HG03097 (cell line): Measurements from ENCODE around the gene SLC12A6.
"Not testable (repeated sequence)": the region's sequence is repeated elsewhere in the genome, so short reads cannot be mapped to it uniquely, and the experiment has no call there.

Experiments used
- ATAC-seq: cut with Tn5 transposase; IDR thresholded peaks from one replicate; pipeline ENCODE4 v1.9.1; 2021; ENCODE audit not compliant: unreplicated experiment, low FRiP score

The SLC12A6 gene

DNA sequence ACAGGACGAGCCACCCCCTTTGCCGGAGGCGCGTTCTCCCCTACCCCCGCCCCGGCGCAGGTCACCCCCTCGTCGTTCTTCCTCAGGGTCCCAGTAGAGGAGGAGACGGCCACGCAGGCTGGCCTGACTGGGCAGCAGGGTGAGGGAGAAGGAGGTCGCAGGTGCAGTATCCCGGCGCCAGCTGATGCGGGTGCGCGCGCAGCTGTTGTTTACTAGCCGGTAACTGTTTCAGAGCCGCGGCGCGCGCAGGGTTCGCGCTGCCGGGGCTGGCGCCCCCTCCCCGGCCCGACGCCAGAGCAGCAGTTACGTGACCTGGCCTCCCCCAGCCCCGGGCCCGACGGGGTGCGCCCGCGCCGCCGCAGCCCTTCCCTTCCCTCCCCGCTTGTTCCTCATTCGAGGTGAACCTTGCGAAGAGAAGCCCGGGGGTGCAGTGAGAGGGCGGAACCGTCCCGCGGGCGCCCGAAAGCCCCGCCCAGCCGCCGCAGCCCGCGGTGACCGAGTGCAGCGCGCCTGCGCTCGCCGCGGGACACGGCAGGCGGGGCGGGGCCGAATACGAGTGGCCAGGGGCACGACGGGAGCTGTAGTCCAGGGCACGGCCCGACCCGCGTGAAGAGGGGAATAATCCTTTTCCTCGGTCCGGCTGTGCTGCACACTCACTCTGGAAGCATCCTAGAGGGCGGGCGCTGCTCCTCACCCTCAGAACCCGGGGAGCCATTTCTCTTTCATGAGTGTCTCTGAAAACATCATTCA, at the start of gene SLC12A6:
TSS of gene SLC12A6 (minus strand) at position 225 of the 750 bp plus-strand sequence. CDS start 1,101 bp downstream, outside the sequence.
- ATAC-seq: peak; percentile 60

DNA sequence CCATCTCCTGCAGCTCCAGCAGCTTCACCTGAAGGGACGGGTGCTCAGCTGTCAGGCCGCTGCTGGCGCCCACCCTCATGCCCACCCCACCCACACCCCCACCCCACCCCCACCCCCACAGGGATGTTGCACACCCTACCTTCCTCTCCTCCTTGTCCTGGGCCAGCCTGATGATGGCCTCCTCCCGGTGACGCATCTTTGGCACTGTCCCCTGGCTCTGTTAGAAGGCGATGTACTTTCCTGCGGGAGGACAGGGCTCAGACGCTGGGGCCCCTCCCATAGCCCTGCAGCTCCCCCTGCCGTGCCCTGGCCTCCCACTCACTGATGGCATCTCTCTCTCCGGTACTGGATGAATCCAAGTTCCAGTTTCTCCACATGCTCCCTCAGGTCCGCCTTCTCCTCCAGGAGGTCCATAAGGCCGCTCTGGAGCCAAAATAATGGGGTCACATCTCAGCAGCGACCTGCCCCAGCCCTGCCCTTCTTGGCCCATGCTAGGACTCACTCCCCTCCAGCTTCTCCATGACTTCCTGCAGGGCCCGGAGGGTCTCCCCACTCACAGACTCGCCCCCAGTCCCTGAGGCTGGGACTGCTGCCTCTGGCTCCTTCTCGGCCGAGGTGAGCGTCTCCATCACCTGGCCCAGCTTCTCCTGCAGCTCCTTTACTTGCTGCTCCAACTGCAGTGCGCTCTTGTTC, 44.4 kb upstream of the SLC12A6 start:
- ATAC-seq: not testable (repeated sequence)

DNA sequence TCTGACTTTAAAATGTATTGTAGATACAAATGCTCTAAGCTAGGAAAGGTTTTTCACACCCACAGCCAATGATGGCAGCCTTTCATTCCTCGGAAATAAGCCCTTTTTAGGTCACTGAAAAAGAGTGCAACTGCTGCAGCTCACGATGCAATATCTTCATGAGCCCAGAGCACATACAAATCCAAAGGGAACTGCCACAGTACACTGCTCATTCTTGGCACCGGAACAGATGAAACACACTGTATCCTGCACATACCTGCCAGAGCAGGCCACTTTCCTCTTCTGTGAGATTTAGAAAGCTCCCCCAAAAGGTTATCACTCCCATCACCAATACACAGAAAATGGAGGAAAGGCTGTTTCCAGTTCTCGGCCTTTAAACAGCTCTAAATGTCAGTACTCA, 42.9 kb upstream of the SLC12A6 start:
- not testable (repeated sequence) for ATAC-seq

GRCh38 chr15:34376856-34377255, 39.3 kb upstream of the SLC12A6 start:
- no peak for ATAC-seq

GRCh38 chr15:34375541-34375940, 38.0 kb upstream of the SLC12A6 start:
- ATAC-seq: not testable (repeated sequence)

DNA sequence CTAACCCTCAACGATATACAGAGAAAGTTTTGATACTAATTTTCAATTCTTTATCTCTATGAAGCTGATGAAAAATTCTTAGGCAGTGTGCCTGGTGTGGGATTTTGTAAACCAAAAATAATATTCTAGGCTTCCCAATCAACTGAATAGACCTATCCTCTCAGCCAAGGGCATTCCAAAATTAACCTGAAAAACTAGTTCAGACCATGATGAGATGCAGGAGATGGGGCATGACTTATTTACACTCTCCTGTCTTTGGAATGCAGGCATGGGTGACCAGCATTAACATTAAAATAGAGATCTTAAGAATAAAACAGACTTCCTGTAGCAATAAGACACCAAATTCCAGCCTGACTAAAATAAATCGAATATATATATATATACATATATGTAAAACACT, 37.2 kb upstream of the SLC12A6 start:
- ATAC-seq: no peak

- ATAC-seq: no peak
These were observed 36.4 kb upstream of the SLC12A6 start for GRCh38 chr15:34373951-34374350.

- no peak for ATAC-seq
These were observed 33.1 kb upstream of the SLC12A6 start for GRCh38 chr15:34370643-34371042.

GRCh38 chr15:34370129-34370528, 32.5 kb upstream of the SLC12A6 start:
- ATAC-seq: no peak

GRCh38 chr15:34367101-34368081, 29.8 kb upstream of the SLC12A6 start, which contains the start of gene LPCAT4:
LPCAT4 (minus strand) TSS chr15:34367196; CDS start chr15:34367100, 96 bp downstream.
- ATAC-seq: peak; percentile 79

GRCh38 chr15:34366271-34367065, 28.9 kb upstream of the SLC12A6 start:
- ATAC-seq: no peak

DNA sequence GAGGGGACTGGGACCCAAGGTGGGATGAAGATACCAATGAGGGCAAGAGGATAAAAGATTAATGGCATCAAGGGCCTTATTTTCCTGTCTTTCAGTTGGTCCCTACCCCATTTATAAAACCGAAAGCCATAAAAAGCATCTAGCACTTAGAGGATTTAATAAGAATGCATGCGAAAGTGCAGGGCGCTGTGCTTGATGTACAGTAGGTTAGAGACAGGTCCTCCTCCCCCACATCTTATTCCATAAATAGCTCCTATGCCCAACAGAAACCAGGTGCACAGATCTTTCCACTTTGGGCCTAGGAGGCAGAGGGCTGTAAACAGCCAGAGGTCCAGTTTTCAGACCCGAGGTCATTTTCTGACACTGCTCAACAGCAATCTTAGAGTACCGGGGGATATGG, 28.3 kb upstream of the SLC12A6 start:
- no peak for ATAC-seq

- no peak for ATAC-seq
These were observed 27.7 kb upstream of the SLC12A6 start for GRCh38 chr15:34365091-34365825.

DNA sequence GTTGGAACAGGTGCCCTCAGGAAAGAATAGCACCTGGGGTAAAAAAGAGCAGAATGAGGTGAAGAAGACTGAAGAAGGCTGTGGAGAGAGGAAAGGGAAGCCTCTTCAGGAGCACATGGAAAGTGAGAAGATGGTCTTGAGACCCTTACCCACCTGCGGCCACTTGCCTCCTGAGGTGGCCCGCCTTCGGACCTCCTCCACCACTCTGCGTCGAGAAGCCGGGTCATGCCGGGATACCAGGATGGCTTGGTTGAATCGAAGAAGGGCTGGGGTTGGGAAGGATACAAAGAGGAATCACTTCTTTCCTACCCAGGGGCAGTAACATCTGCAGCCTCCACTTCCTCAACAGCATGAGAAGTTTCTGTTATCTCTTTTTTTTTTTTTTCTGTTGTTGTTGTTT, 26.5 kb upstream of the SLC12A6 start:
- no peak for ATAC-seq

GRCh38 chr15:34362047-34362773, 24.6 kb upstream of the SLC12A6 start:
- ATAC-seq: no peak

GRCh38 chr15:34361278-34361677, 23.7 kb upstream of the SLC12A6 start:
- no peak for ATAC-seq

GRCh38 chr15:34360298-34360697, 22.7 kb upstream of the SLC12A6 start:
- no peak for ATAC-seq

DNA sequence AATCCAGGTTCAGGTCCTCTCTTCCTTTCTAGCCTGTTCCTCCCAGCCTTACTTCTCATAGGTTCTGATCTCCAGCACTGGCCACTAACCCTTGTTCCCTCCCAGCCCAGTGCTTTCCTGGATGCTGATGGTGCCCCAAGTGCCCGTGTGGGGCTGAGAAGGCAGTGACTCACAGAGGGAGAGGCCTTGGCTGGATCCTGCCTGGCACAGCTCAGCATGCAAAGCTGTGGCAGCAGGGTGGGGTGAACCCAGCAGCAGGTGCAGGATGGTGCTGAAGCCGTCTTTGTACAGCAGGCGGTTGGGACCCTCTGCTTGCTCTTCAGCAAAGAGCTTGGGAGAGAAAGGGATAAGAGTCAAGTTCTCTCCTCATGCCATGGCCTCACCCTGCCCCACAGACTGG, 21.8 kb upstream of the SLC12A6 start:
- ATAC-seq: no peak

GRCh38 chr15:34358948-34359347, 21.4 kb upstream of the SLC12A6 start:
- no peak for ATAC-seq
